OCI-M1 (cell line): Measurements from ENCODE around the gene RNF40.

Experiments used
- DNase-seq: peaks from one replicate; lab custom pipeline; 2025; lab: John Stamatoyannopoulos, UW

RNF40 gene

DNA sequence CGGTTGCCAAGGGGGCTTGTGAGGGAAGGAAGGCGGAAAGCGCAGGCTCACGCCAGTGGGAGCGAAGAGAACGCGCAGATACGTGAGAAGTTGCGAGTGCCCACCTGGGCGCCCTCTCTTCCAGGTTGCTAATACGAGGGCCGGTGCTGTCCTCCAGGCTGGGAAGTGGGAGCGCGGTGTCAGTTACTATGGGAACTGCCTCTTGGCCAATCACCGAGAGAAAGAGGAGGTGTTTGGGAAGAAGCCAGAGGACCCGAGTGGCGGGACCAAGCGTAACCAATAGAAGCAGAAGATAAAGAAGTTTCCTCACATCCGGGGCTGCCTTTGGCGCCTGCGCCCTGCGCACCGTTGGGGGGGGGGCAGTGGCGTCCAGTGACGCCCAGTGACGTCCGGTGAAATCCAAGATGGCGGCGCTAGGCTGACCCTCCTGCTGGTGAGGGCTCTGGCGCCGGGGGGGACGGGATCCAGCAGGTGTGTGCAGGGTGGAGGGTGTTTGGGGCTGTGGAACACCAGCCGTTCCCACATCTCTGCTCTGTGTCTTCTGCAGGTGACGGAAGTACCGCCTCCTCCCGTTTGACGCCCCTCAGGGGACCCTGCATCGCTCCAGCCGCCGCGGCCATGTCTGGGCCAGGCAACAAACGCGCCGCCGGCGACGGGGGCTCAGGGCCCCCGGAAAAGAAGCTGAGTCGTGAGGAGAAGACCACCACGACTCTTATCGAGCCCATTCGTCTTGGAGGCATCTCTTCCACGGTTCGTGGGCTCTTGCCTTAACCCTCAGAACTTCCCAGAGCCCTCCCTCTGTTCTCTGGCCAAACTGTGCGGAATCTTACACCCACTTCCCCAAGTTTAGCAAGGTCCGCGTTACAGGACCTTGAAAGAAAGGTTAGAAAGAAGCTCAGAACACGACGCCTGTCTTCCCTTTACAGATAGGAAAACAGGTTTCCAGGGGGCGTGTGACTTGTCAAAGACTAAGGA is at the start of gene RNF40, which contains the start of gene CFAP119:
Gene RNF40 (plus strand): TSS at position 395 of the 975 bp plus-strand sequence. CDS start 224 bp downstream, at position 619.
Gene CFAP119 (minus strand): TSS at position 135 of the 975 bp plus-strand sequence. CDS start 314 bp downstream, outside the sequence.
- DNase-seq = peak; percentile 99

DNA sequence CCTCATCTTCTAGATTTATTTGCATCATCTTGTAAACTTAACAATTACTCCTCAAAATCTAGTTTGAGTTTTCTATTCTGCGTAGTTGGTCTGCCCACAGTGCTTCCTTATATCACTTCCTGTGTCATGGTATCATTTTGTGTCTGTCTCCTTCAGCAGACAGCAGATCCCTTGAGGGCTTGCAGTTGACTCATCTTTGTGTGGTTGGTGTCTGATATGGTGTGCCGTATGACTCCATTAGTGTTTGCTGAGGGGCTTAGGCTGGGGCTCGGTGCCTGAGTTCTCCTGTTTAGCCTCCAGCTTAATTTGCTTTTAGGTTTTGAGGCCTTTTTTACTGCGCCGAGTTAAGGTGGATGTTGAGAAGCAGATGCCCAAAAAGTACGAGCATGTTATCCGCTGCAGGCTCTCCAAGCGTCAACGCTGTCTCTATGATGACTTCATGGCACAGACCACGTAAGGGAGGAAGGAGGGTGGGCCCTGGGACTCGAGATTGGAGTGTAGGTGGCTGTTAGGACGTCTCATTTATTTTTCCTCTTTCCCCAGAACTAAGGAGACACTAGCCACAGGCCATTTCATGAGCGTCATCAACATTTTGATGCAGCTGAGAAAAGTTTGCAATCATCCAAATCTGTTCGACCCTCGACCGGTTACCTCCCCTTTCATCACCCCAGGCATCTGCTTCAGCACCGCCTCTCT is 46.2 kb upstream of the RNF40 start:
- DNase-seq = no peak

- DNase-seq = no peak
Measured at GRCh38 chr16:30720086-30720485, 42.0 kb upstream of the RNF40 start.

- DNase-seq = no peak
Measured at GRCh38 chr16:30720694-30721093, 41.4 kb upstream of the RNF40 start.

DNA sequence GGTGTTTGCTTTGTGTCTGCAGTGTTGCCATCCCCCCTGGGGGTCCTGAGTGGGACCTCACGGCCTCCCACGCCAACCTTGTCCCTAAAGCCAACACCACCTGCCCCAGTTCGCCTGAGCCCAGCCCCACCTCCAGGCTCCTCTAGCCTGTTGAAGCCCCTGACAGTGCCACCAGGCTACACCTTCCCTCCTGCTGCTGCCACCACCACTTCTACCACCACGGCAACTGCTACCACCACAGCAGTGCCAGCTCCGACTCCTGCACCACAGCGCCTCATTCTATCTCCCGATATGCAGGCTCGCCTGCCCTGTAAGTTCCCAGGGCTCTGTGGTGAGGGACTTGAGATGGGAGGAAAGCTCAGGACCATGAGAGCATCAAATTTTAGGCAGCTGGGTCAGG is 41.0 kb upstream of the RNF40 start:
- no peak for DNase-seq

GRCh38 chr16:30721606-30722005 is 40.5 kb upstream of the RNF40 start:
- DNase-seq = no peak

GRCh38 chr16:30722443-30722842 is 39.7 kb upstream of the RNF40 start:
- DNase-seq = no peak

DNA sequence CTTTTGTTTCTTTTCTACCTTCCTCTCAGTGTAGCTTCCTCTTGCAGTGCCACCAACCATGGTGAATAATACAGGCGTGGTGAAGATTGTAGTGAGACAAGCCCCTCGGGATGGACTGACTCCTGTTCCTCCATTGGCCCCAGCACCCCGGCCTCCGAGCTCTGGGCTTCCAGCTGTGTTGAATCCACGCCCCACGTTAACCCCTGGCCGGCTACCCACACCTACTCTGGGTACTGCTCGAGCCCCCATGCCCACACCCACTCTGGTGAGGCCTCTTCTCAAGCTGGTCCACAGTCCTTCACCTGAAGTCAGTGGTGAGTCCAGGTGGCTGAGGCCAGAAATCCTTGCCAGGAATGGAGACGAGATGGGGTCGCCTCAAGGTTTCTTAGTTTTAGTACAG is 39.2 kb upstream of the RNF40 start:
- DNase-seq = no peak

GRCh38 chr16:30723725-30724355 is 38.3 kb upstream of the RNF40 start:
- DNase-seq = no peak

GRCh38 chr16:30724641-30725417 is 37.3 kb upstream of the RNF40 start:
- DNase-seq = peak; percentile 19

GRCh38 chr16:30725418-30725792 is 36.7 kb upstream of the RNF40 start:
- no peak for DNase-seq

- no peak for DNase-seq
Measured at GRCh38 chr16:30728321-30728720, 33.8 kb upstream of the RNF40 start.

DNA sequence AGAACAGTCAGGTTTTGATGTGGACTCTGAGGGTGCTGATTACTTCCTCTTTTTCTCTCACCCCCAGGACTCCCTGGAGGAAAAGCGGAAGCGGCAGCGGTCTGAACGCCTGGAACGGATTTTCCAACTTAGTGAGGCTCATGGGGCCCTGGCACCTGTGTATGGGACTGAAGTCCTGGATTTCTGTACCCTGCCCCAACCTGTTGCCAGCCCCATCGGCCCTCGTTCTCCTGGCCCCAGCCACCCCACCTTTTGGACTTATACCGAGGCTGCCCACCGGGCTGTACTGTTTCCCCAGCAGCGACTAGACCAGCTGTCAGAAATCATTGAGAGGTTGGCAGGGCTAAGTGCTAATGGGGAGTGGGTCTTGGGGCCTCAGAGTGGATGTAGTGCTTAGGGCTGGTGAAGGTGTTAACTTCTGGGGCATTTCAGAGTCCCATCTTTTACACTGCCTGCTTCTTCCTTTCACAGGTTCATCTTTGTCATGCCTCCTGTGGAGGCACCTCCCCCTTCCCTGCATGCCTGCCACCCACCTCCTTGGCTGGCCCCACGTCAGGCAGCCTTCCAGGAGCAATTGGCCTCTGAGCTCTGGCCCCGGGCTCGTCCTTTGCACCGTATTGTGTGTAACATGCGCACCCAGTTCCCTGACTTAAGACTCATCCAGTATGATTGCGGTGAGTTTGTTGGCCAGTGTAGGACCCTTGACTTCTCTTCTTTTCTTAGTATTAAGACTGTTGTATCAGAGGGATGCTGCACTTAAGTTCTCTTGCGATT is 33.0 kb upstream of the RNF40 start:
- no peak for DNase-seq

DNA sequence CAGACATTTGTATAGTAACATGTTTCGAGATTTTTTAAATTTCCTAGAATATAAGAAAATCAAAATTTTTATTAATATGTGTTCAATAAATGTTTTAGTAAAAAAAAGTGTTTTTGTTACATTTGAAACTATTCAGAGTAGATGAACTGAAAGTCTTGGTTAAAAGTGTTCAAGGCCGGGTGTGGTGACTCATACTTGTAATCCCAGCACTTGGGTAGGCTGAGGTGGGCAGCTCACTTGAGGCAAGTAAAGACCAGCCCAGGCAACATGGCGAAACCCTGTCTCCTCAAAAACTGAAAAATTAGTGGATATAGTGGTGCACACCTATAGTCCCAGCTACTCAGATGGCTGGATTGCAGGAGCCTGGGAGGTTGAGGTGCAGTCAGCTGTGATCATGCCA is 30.7 kb upstream of the RNF40 start:
- DNase-seq = no peak

DNA sequence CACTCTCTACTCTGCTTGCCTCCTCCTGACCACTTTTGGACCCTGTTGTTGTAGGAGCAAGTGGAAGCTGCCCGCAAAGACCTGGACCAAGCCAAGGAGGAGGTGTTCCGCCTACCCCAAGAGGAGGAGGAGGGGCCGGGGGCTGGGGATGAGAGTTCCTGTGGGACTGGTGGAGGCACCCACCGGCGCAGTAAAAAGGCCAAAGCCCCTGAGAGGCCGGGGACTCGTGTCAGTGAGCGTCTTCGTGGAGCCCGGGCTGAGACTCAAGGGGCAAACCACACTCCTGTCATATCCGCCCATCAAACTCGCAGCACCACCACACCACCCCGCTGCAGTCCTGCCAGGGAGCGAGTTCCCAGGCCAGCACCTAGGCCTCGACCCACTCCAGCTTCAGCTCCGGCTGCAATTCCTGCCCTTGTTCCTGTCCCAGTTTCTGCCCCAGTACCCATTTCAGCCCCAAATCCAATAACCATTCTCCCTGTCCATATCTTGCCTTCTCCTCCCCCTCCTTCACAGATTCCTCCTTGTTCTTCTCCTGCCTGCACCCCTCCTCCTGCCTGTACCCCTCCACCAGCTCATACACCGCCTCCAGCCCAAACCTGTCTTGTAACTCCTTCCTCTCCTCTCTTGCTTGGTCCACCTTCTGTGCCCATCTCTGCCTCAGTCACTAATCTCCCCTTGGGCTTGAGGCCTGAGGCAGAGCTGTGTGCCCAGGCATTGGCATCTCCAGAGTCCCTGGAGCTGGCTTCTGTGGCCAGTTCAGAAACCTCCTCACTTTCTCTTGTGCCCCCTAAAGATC is 24.9 kb upstream of the RNF40 start:
- no peak for DNase-seq

GRCh38 chr16:30737794-30738648 is 24.1 kb upstream of the RNF40 start:
- no peak for DNase-seq

DNA sequence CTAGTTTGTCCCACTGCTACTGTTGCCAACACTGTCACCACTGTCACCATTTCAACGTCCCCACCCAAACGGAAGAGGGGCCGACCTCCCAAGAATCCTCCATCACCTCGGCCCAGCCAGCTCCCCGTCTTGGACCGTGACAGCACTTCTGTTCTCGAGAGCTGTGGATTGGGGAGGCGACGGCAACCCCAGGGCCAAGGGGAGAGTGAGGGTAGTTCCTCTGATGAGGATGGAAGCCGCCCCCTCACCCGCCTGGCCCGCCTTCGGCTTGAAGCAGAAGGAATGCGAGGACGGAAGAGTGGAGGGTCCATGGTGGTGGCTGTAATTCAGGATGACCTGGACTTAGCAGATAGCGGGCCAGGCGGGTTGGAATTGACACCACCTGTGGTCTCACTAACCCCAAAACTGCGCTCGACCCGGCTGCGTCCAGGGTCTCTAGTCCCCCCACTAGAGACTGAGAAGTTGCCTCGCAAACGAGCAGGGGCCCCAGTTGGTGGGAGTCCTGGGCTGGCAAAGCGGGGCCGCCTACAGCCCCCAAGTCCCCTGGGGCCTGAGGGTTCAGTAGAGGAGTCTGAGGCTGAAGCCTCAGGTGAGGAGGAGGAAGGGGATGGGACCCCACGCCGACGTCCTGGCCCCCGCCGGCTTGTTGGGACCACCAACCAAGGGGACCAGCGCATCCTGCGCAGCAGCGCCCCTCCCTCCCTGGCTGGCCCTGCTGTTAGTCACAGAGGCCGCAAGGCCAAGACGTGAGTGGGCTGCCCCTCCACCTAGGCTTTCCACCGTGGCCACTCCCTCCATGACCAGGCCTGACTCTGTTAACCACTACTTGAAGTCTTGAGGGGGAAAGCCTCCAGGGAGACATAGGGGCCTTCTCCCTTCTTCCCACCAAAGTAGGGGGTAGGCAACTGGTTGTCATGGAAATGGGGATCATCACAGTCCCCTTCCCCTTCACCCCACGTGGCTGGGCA is 22.9 kb upstream of the RNF40 start:
- no peak for DNase-seq
